Activated naive CD4-positive, alpha-beta T cell treated with anti-CD3 and anti-CD28 coated beads, Interleukin-2, amount 50 U/mL, for 72 hours (primary cell): ENCODE data around the gene ZNF219. TPM values are rescaled to one million over a fixed set of nuclear protein-coding genes. Genes with fewer than 3 reads are reported as not detected.

Experiments used
- ATAC-seq, 2 donors: fragments of 150-1000 bp; cut with Tn5 transposase; 2 replicates each; pipeline ENCODE4 v1.10.0; 2021; ENCODE audit warnings: mild to moderate bottlenecking in 2 of 2, moderate library complexity in 2 of 2
- DNase-seq, 2 donors: peaks; one replicate each; pipeline ENCODE4 v3.0.0; 2021 to 2022; ENCODE audit warnings: low spot score in 2 of 2
- H3K27ac Mint-ChIP-seq, 2 donors: one replicate each; pipeline ENCODE4 v1.8.0; 2022; ENCODE audit warnings: mild to moderate bottlenecking in 2 of 2, mixed read lengths in 2 of 2
- H3K36me3 Mint-ChIP-seq, 2 donors: one replicate each; pipeline ENCODE4 v1.8.0; 2022; ENCODE audit warnings: mixed read lengths in 2 of 2
- H3K9me3 Mint-ChIP-seq, 2 donors: one replicate each; pipeline ENCODE4 v1.8.0; 2022; ENCODE audit warnings: mixed read lengths in 2 of 2
- total RNA-seq, 2 donors: library from RNA; stranded (reverse); gene quantifications; one replicate each; pipeline ENCODE4 v1.2.3, GENCODE V29; 2022

The ZNF219 gene
- total RNA-seq, 2 donors from 2014 or later = 10.0 to 21.9 TPM

DNA sequence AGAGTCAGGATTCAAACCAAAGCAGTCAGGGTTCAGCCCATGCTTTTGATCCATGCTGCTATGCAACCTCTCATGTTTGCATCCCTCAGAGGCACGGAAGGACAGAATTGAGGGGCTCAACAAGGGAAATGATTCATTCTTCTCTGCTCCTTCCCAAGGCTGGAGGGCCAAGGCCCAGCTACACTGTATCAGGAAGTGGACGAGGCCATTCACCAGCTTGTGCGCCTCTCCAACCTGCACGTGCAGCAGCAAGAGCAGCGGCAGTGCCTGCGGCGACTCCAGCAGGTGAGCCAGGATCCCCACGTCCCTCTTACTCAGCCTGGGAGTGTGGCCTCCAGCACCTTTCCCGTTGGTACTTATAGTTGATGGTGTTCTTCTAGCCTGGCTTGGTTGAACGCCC lies 19.7 kb downstream of the ZNF219 start:
- Mint-ChIP-seq H3K36me3 (no peaks in the 10 kb centered on the region), H3K27ac (no peak overlapping the region), H3K9me3 (no peaks in the 10 kb centered on the region)
- DNase-seq = no peak
- ATAC-seq = no peak

DNA sequence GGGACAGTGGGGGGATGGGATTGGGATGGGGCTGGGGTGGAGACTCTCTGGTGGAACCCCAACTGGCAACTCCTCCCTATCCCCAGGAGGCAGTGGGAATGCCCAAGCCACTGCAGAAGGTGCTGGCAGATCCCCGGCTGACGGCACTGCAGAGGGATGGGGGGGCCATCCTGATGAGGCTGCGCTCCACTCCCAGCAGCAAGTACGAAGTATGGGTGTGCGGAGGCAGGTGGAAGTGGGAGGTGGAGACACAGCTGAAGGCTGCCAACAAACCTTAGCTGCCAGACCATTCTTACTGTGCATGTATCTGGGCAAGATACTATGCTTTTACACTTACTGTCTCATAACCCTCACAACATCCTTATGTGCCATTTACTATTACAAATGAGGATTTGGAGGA lies 20.2 kb downstream of the ZNF219 start:
- no peak for DNase-seq
- Mint-ChIP-seq H3K36me3 (no peaks in the 10 kb centered on the region), H3K27ac (no peak overlapping the region), H3K9me3 (no peaks in the 10 kb centered on the region)
- ATAC-seq = no peak

DNA sequence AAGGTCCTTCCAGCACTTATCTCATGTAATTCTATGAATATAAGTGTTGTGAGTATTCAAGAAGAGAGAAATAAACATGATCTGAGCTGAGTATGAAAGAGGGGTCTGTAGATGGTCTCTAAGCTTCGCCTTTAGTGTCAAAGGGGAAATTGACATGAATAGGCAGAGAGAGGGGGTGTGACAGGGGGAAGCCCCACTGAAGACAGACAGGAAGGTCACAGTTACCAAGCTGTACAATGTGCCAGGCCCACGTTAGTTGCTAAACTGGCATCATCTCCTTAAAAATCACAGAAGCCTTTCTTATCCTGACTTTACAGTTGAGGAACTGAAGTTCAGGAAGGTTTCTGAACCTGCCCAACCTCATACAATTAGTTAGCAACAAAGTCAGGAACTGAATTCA lies 20.8 kb downstream of the ZNF219 start:
- no peak for ATAC-seq
- H3K9me3 Mint-ChIP-seq = no peaks in the 10 kb centered on the region

DNA sequence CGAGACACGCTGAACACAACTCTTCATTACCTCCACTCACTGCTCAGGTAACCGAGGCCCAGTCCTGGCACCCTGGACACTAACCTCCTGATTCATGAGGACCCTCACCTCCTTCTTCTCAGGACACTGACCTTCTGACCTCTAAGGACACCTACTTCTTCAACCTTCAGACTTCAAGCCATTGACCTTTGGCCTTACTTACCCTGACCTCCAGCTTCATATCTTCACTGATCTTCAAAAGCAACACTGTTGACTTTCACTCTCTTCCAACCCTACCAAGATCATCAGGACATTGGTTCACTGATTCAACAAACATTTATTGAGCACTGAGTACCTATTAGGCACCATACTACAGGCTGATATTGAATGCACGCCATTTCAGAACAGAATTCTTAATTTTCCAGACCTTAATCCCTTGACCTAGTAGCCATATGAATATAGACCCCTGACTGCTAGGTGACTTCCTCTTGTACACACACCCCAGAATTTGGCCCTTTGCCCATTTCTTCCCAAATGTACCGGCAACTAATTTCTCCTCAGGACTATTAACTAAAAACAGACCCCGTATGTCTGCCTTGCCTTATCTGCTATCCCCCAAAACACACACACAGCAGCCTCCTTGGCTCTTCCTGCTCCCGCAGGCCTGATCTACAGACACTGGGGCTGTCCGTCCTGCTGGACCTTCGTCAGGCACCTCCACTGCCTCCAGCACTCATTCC lies 22.6 kb downstream of the ZNF219 start:
- no peaks in the 10 kb centered on the region for H3K36me3 Mint-ChIP-seq
- ATAC-seq = no peak

More for the DNA sequence above, 20.8 kb downstream of the ZNF219 start:
- Mint-ChIP-seq H3K27ac (no peak overlapping the region), H3K36me3 (no peaks in the 10 kb centered on the region)
- no peak for DNase-seq

DNA sequence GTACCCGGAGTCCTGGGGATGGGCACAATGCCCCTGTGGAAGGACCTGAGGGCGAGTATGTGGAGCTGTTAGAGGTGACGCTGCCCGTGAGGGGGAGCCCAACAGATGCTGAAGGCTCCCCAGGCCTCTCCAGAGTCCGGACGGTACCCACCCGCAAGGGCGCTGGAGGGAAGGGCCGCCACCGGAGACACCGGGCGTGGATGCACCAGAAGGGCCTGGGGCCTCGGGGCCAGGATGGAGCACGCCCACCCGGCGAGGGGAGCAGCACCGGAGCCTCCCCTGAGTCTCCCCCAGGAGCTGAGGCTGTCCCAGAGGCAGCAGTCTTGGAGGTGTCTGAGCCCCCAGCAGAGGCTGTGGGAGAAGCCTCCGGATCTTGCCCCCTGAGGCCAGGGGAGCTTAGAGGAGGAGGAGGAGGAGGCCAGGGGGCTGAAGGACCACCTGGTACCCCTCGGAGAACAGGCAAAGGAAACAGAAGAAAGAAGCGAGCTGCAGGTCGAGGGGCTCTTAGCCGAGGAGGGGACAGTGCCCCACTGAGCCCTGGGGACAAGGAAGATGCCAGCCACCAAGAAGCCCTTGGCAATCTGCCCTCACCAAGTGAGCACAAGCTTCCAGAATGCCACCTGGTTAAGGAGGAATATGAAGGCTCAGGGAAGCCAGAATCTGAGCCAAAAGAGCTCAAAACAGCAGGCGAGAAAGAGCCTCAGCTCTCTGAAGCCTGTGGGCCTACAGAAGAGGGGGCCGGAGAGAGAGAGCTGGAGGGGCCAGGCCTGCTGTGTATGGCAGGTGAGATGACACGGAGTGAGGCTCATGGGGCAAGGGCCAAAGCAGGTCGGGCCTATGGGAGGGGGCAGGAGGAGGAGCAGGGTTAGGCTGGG lies 23.8 kb downstream of the ZNF219 start:
- ATAC-seq (no peak), DNase-seq (no peak)
- H3K9me3 Mint-ChIP-seq = no peaks in the 10 kb centered on the region
- H3K27ac Mint-ChIP-seq = no peak overlapping the region
- H3K36me3 Mint-ChIP-seq = no peaks in the 10 kb centered on the region

More for the DNA sequence above, 22.6 kb downstream of the ZNF219 start:
- no peak for DNase-seq
- H3K27ac Mint-ChIP-seq = no peak overlapping the region
- H3K9me3 Mint-ChIP-seq = no peaks in the 10 kb centered on the region

DNA sequence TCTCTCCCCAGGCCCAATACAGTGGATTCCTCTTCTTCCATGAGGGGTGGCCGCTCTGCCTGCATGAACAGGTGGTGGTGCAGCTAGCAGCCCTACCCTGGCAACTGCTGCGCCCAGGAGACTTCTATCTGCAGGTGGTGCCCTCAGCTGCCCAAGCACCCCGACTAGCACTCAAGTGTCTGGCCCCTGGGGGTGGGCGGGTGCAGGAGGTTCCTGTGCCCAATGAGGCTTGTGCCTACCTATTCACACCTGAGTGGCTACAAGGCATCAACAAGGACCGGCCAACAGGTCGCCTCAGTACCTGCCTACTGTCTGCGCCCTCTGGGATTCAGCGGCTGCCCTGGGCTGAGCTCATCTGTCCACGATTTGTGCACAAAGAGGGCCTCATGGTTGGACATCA lies 24.5 kb downstream of the ZNF219 start:
- DNase-seq (no peak), ATAC-seq (no peak)
- H3K36me3 Mint-ChIP-seq = no peaks in the 10 kb centered on the region
- H3K9me3 Mint-ChIP-seq = no peaks in the 10 kb centered on the region
- no peak overlapping the region for H3K27ac Mint-ChIP-seq

DNA sequence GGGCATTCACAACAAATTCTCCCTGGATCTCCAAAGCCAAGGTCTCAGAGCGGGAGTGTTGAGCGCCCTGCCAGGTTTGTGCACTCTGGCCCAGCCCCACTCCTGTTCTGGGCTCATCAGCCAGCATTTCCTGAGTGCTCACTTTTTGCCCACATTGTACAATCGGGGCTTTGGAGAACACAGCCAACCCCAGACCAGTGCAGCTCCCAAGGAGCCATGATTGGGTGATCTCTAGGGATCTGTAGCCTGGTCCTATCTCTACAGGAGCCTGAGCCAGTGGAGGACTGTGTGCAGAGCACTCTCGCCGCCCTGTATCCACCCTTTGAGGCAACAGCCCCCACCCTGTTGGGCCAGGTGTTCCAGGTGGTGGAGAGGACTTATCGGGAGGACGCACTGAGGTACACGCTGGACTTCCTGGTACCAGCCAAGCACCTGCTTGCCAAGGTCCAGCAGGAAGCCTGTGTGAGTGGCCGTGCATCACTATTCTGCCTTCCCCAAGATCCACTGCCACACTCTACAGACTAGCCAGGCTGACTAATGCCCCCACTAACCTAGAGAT lies 25.6 kb downstream of the ZNF219 start:
- Mint-ChIP-seq H3K27ac (no peak overlapping the region), H3K9me3 (no peaks in the 10 kb centered on the region), H3K36me3 (no peaks in the 10 kb centered on the region)
- DNase-seq = no peak
- ATAC-seq = no peak

DNA sequence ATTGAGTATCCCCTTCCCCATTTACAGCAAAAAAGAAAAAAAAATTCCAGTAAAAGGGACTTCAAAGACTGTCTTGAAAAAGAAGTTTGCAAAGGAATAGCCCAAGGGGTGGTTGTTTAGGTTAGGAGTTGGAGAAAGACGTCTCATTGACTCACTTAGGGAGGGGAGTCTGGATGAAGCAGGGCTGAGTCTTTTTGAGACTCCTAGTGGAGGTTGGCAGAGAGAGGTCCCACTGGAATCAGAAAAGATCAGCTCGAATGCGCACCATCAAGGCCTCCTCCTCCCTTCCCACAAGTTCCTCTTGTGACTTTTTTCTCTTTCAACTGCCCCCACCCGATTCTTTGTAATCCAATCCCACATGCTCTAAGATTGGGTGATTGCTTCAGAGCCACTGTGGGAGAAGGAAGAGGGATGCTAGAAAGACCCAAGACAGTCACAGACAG lies 26.4 kb downstream of the ZNF219 start:
- Mint-ChIP-seq H3K36me3 (no peaks in the 10 kb centered on the region), H3K27ac (no peak overlapping the region), H3K9me3 (no peaks in the 10 kb centered on the region)
- ATAC-seq (no peak), DNase-seq (no peak)

DNA sequence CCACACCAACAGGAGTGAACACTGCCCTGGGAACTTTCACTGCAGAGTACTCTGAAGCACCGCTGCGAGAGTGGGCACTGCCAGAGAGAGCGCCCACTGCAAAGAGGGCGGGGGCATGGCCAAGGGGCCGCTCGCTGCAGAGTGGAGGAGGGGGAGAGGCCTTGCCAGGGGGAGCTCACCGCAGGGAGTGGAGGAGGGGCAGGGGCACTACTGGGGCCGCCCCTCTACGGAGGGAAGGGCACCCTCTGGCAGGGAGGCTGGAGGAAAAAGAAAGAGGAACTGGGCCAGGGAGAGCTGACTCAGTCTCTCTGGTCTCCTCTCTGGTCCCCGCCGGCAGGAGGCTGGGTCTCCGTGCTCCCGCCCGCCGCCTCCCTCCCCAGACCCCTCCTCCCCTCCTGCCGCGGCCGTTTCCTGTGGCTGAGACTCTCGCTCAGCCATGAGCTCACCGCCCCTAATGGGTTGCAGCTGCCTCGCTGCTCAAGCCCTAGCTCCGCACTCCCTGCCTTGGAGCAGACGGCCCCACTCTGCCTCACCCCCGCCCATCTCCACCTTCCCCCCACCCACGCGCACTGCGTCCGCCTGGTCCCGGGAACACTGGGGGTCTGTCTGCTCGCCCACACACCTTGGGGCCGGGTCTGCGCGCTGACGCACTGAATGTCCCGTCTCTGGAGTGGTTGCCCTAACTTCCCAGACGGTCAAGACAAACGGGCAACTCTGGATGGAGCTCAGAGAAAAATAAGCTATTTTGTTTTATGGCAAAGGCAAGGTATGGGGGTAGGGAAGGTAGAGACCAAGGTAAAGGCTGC lies 27.0 kb downstream of the ZNF219 start:
- ATAC-seq (peak; percentile 59 to 88), DNase-seq (peak in 1 of 2 donors; percentile 68)
- H3K36me3 Mint-ChIP-seq = no peaks in the 10 kb centered on the region
- no peaks in the 10 kb centered on the region for H3K9me3 Mint-ChIP-seq
- no peak overlapping the region for H3K27ac Mint-ChIP-seq

DNA sequence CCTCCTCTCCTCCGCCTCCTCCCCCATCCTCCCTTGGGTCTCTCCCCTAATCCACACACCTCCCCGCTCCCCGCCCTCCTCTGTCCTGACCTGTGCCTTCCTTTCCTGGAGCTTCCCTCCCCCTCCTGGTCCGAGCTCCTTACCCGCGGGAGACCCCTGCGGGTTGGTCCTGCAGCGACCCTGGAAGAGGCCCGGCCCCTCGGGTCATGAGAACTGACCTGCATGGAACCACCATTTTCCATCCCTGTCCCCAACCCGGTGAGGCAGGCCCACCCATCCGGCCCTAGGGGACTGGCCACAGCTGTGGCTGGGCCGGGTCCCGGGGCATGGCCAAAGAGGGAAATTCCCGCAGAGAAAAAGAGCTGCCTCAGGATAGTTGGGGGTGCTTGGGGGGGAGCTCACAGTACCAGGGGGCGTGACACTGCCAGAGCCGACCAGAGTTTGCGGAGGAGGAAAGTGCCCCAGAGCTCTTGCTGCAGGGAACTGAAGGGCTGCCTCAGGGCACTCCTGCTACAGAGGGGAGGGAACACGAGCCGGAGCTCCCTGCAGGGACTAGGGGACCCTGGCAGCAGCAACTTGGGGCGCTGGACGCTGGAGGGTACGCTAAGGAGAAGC lies 27.7 kb downstream of the ZNF219 start:
- DNase-seq (no peak), ATAC-seq (peak; percentile 6 to 31)
- no peaks in the 10 kb centered on the region for H3K9me3 Mint-ChIP-seq
- peak overlapping the region in 1 of 2 donors; percentile 31 for H3K27ac Mint-ChIP-seq
- H3K36me3 Mint-ChIP-seq = no peaks in the 10 kb centered on the region

DNA sequence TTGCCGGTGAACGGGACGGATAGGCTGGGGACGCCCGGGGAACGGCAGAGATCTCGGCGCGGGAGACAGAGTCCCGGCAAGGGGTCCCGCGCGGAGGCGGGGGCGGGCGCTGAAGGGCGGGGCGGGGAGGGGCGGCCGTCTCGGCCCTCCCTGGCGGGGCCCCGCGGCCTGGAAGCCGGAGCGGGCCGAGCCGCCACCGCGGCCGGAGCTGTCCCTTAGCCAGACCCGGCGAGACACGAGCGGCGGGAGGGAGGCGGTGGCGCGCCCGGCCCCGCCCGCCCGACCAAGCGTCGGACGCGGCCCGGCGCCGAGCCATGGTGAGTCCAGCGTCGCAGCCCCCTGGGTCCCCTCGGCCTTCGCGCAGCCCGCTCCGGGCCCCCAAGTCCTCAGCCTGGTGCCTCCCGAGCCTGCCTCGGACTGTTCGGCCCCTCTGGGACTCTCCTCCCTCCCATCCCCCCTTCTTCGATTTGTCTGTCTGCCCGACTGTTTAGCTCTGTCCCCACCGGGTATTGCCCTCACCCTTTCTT lies 28.3 kb downstream of the ZNF219 start, which contains the start of gene ARHGEF40:
ARHGEF40 (plus strand) TSS at position 222 of the 527 bp plus-strand sequence; CDS start at position 315, 93 bp downstream.
- DNase-seq (no peak), ATAC-seq (peak in 1 of 2 donors; percentile 12)
- peak within 1 kb of the TSS in 1 of 2 donors; percentile 31 for H3K27ac Mint-ChIP-seq
- no peaks in the 10 kb centered on the region for H3K9me3 Mint-ChIP-seq
- H3K36me3 Mint-ChIP-seq = no peaks in the 10 kb centered on the region

DNA sequence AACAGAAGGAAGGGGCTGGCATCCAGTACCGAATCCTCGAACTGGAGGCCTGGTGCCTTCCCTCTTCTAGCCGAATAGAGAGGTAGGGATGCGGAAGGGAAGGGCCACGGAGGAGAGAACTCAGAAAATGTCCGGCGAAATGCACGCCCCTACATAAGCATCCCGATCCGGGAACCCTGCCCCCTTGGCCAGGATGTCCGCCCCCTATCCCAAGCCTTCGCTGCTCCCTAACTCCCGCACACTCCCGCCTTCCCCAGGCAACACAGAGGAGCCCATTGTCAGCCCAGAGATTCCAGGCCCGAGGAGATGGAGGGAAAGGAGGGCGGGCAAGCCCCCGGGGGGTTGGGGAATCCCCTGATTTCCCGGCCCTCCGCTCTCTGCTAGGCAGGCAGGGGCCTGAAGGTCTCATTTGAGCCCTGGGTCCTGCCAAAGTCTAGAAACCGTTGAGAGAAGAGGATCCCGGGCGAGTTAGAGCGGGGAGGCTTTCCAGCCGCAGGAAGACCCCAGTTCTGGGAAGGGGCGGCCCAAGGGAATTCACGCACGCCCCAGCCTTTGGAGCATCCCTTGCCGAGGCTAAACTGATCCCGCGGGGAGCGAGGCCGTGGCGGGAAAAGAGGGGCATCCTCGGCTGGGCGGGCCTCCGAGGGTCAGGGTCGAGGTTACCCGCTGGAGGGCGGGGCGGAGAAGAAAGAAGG lies 28.9 kb downstream of the ZNF219 start:
- DNase-seq (no peak), ATAC-seq (no peak)
- H3K36me3 Mint-ChIP-seq = no peaks in the 10 kb centered on the region
- no peaks in the 10 kb centered on the region for H3K9me3 Mint-ChIP-seq
- H3K27ac Mint-ChIP-seq = no peak overlapping the region

DNA sequence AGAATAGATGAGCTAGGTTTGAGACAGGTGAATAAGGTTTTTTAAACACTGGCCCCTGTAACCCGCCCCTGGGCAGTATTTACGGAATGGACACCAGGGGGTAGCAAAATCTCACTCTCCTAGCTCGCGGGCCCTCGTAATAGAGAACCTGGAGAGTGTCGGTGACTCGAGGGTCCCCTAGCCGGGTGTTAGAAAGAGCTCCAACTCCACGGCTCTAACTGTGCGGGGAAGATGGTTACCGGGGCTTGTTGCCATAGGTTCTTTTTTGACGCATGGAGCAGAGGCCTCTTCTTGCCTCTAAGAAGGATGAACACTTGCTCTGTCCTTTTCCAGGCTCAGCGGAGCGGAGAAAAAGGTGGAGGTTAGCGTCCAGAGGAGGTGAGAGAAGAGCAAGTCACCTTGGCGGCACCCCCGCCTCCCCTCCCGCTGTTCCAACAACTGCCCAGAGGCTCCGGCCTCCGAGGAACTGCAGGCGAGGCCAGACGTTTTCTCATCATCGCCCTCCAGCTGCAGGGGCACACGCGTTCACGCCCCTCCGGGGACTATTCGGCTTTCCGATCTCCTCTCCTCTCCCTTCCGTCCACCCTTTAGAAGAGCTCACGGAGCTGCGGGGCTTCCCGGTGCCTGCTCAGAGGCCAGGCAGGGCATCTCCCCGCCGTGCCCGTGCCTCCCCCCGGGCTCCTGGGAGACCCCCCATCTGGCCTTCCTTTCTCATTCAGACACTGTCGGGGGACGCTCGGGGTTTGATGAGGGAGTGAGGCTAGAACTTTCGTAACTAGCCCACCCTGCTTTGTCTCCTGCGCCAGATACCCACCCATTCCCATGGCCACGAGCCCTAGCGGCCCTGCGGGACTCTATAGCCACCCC lies 29.7 kb downstream of the ZNF219 start:
- H3K27ac Mint-ChIP-seq = no peak overlapping the region
- peak; percentile 33 to 69 for ATAC-seq
- H3K36me3 Mint-ChIP-seq = no peaks in the 10 kb centered on the region
- peak in 1 of 2 donors; percentile 47 for DNase-seq
- no peaks in the 10 kb centered on the region for H3K9me3 Mint-ChIP-seq

DNA sequence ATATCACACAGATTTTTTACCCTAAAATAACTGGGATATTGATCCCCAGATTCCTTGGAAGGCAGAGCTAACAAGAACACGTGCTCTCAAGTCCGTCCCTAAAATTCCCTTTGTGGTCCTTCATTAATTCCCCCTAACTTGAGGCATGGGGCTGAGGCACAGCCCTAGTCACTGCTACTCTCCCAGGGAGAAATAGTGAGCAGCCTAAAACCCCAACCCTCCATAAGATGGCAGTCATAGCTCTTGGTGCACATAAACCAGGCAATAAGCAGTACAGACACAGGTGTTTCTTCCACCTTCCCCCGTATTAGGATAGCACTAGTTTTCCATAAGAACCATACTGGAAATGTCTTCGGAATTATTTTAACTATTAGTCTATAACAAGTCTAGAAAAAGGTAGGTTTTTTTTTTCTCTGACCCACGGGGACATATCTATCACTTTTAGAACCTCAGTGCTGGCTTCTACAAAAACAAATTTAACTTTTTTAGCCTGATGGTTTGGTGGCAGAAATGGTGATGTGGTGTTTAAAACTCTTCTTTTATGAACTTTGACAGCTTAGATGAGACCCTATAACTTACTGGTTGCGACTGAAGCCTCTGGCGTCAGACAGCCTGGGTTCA lies 31.5 kb downstream of the ZNF219 start:
- ATAC-seq = no peak
- H3K27ac Mint-ChIP-seq = no peak overlapping the region
- H3K36me3 Mint-ChIP-seq = no peaks in the 10 kb centered on the region
- no peaks in the 10 kb centered on the region for H3K9me3 Mint-ChIP-seq
- DNase-seq = no peak
